DOHH2 (cell line): ENCODE measurements around the gene EID2B.

ENCODE experiments used
- H3F3A ChIP-seq: fragments of 200-600 bp; sonication (generic), shearing (Covaris generic); 2 replicates; pipeline ENCODE4 v1.6.0; 2016; ENCODE audit warnings: antibody characterized with exemption, mild to moderate bottlenecking; ENCODE audit not compliant: control insufficient read depth, insufficient read depth
- H3K27ac ChIP-seq: fragments of 200-600 bp; sonication (generic); 2 replicates; pipeline ENCODE4 v1.5.1; 2014; ENCODE audit warnings: low read depth, mild to moderate bottlenecking, low read length, moderate library complexity
- H3K27me3 ChIP-seq: fragments of 200-600 bp; sonication (generic); 2 replicates; pipeline ENCODE4 v1.6.1; 2014; ENCODE audit warnings: mild to moderate bottlenecking, low read length, mixed read lengths; ENCODE audit not compliant: control insufficient read depth
- H3K36me3 ChIP-seq: fragments of 200-600 bp; sonication (generic); 2 replicates; pipeline ENCODE4 v1.6.1; 2014; ENCODE audit warnings: mild to moderate bottlenecking, low read length, moderate library complexity, mixed read lengths; ENCODE audit not compliant: control insufficient read depth
- H3K4me1 ChIP-seq: fragments of 200-600 bp; sonication (generic); 2 replicates; pipeline ENCODE4 v1.6.1; 2014; ENCODE audit warnings: mild to moderate bottlenecking, low read length, mixed read lengths; ENCODE audit not compliant: control insufficient read depth
- H3K4me2 ChIP-seq: fragments of 200-600 bp; sonication (generic); 2 replicates; pipeline ENCODE4 v1.6.0; 2014; ENCODE audit warnings: mild to moderate bottlenecking, low read length, moderate library complexity
- H3K4me3 ChIP-seq: fragments of 200-600 bp; sonication (generic); 2 replicates; pipeline ENCODE4 v1.5.1; 2014; ENCODE audit warnings: mild to moderate bottlenecking, low read length, mixed read lengths
- H3K79me2 ChIP-seq: fragments of 200-600 bp; sonication (generic); 2 replicates; pipeline ENCODE4 v1.6.1; 2014; ENCODE audit warnings: mild to moderate bottlenecking, low read length, mixed read lengths; ENCODE audit not compliant: control insufficient read depth
- H3K9me2 ChIP-seq: fragments of 200-600 bp; sonication (generic); replicated peaks from 2 replicates; pipeline ENCODE4 v1.6.1; 2014; ENCODE audit warnings: mild to moderate bottlenecking, low read length, mixed read lengths; ENCODE audit not compliant: control insufficient read depth
- H3K9me3 ChIP-seq: fragments of 200-600 bp; sonication (generic); 2 replicates; pipeline ENCODE4 v1.6.1; 2014; ENCODE audit warnings: antibody characterized with exemption, low read length, mixed read lengths; ENCODE audit not compliant: control insufficient read depth, insufficient read depth
- H4K20me1 ChIP-seq: fragments of 200-600 bp; sonication (generic); 2 replicates; pipeline ENCODE4 v1.6.0; 2014; ENCODE audit warnings: low read depth, mild to moderate bottlenecking, antibody characterized with exemption, low read length, moderate library complexity; ENCODE audit not compliant: control insufficient read depth, insufficient read depth
- CTCF ChIP-seq: fragments of 200-600 bp; sonication (generic); IDR thresholded peaks from one replicate; pipeline ENCODE4 v1.5.1; 2014; ENCODE audit warnings: antibody characterized with exemption, mild to moderate bottlenecking, low read depth, low read length; ENCODE audit not compliant: poor library complexity, severe bottlenecking
- EZH2phosphoT487 ChIP-seq: fragments of 200-600 bp; sonication (generic); IDR thresholded peaks from 2 replicates; pipeline ENCODE4 v1.6.1; 2017; ENCODE audit warnings: borderline replicate concordance, mild to moderate bottlenecking, antibody characterized with exemption, low read length, moderate library complexity, mixed read lengths

The EID2B gene

DNA sequence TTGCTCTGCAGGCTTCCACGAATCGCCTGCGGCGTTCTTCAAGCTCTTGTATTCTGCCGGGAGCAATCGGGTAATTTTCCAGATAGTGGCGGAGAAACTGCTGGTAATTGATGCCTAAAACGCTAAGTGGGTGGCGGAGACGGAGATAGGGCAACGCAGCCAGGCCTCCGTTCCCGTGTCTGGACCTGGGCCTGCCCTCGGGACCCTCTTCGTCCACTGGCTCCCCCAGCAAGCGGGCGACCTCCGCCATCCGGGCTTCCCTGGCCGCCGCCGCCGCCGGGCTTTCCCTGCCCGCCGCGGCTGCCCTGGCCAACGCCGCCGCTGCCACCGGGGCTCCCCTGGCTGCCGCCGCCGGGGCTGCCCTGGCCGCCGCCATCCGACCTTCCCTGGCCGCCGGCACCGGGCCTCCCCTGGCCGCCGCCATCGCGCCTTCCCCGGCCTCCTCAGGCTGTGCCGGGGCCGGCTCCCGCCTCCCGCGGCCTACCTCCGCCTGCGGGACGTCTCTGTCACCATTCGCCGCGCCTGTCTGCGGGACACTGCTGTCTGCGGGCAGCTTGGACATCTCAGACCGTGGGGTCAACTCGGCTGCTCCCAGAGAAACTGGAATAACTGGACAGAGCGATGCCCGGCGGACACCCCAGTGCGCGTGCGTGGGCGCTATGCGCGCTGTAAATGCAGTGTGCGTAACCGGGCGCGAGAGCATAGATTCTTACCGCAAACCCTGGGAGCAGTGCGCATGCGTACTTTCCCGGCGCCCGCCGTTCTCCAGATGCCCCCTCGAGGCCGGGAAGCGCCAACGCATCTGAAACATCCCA, 7.1 kb upstream of the EID2B start, which contains the start of gene EID2:
TSS of gene EID2 (minus strand) at position 644 of the 815 bp plus-strand sequence. CDS start at position 562, 82 bp downstream.
- Histone ChIP-seq H4K20me1 (no peaks in the 10 kb centered on the region), H3K4me1 (peaks cover 40% of the 10 kb centered on the region), H3K27me3 (peaks cover 20% of the 10 kb centered on the region), H3K9me3 (no peaks in the 10 kb centered on the region), H3K4me3 (peak within 1 kb of the TSS; percentile 88), H3K79me2 (peaks cover 26% of the 10 kb centered on the region), H3K9me2 (no peaks in the 10 kb centered on the region), H3F3A (no peaks in the 10 kb centered on the region), H3K36me3 (no peaks in the 10 kb centered on the region), H3K4me2 (peak within 1 kb of the TSS; percentile 89), H3K27ac (no peak within 1 kb of the TSS)
- TF ChIP-seq CTCF (peak; percentile 71), EZH2phosphoT487 (no peak)

DNA sequence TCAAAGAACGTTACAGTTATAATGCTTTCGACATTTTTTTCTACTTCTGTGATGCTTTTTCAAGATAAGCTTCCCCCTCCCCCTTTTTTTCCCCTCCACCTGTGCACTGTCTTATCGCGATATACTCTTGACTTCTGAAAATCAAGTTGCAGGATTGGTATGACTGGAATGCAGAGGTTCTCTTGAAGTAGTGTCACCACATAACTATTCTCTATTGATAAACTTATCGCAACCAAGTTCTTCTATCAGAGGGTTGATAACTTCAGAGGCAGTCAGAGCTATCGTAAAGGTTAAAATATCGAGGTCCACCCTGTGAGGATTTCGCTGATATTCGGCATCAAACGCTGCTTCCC, 6.5 kb upstream of the EID2B start:
- H3K9me3 ChIP-seq, result no peaks in the 10 kb centered on the region
- H3K27ac ChIP-seq, result no peak overlapping the region
- H3K9me2 ChIP-seq, result no peaks in the 10 kb centered on the region
- peaks cover 14% of the 10 kb centered on the region for H3K27me3 ChIP-seq
- H3K36me3 ChIP-seq, result no peaks in the 10 kb centered on the region
- H4K20me1 ChIP-seq, result no peaks in the 10 kb centered on the region
- H3K4me2 ChIP-seq, result peak overlapping the region; percentile 89
- no peak for TF ChIP-seq CTCF
- TF ChIP-seq EZH2phosphoT487, result no peak
- peak overlapping the region; percentile 88 for H3K4me3 ChIP-seq
- no peaks in the 10 kb centered on the region for H3F3A ChIP-seq
- H3K4me1 ChIP-seq, result peaks cover 44% of the 10 kb centered on the region
- H3K79me2 ChIP-seq, result peaks cover 26% of the 10 kb centered on the region

DNA sequence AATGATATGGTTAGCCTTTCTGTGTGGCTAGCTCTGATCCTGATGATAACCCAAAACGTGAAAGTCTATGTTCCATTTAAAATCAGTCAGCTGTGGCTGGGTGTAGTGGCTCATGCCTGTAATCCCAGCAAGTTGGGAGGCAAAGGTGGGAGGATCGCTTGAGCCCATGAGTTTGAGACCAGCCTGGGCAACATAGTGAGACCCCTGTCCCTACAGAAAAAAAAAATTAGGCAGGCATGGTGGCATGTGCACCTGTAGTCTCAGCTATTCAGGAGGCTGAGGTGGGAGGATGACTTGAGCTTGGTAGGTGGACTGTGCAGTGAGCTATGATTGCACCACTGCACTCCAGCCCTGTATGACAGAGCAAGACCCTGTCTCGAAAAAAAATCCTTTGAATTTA, 1.1 kb upstream of the EID2B start:
- H3K4me3 ChIP-seq, result no peak overlapping the region
- H3K4me1 ChIP-seq, result peaks cover 44% of the 10 kb centered on the region
- H3F3A ChIP-seq, result peaks cover 2% of the 10 kb centered on the region; the same call in 1 of the 2 replicates
- no peaks in the 10 kb centered on the region for H4K20me1 ChIP-seq
- no peaks in the 10 kb centered on the region for H3K27me3 ChIP-seq
- TF ChIP-seq EZH2phosphoT487 (no peak), CTCF (no peak)
- peaks cover 46% of the 10 kb centered on the region for H3K79me2 ChIP-seq
- no peak overlapping the region for H3K4me2 ChIP-seq
- peaks cover 5% of the 10 kb centered on the region; the same call in 1 of the 2 replicates for H3K36me3 ChIP-seq
- H3K9me2 ChIP-seq, result no peaks in the 10 kb centered on the region
- no peaks in the 10 kb centered on the region for H3K9me3 ChIP-seq
- no peak overlapping the region for H3K27ac ChIP-seq
